ENCODE results near the gene C12orf57. TPM values are rescaled to one million over a fixed set of nuclear protein-coding genes. Genes with fewer than 3 reads are reported as not detected.

The C12orf57 gene
- total and polyA plus RNA-seq, 9 of the 15 experiments (the other 6 are each of a cell fraction or from before 2014, with no cell fraction given) = 26.7 to 191 (median 107) TPM

- no peak for TF ChIP-seq GATAD2B (IDR thresholded peaks at IDR 0.05; ENCODE audit: borderline replicate concordance)
- 0 out of 2 replicates have a peak, but pooled peaks have one; percentile 13 for TF ChIP-seq ZNF511 (CRISPR knock-in tag; IDR thresholded peaks at IDR 0.05)
- TF ChIP-seq ZNF395 (CRISPR knock-in tag; IDR thresholded peaks at IDR 0.05) = no peak; the same call in 1 of the 2 replicates
- TF ChIP-seq SAFB (IDR thresholded peaks at IDR 0.05; ENCODE audit: borderline replicate concordance, low read depth, low read length) = peak; percentile 71; the same call in 1 of the 2 replicates
- TF ChIP-seq ZNF232 (CRISPR knock-in tag; IDR thresholded peaks at IDR 0.05) = no peak
- TF ChIP-seq ZC3H8 (IDR thresholded peaks at IDR 0.05) = no peak
- TF ChIP-seq ZNF277 (CRISPR knock-in tag; IDR thresholded peaks at IDR 0.05; ENCODE audit: borderline replicate concordance) = no peak
- TF ChIP-seq FOXA3 (CRISPR knock-in tag; conservative IDR thresholded peaks at IDR 0.05 in 1 of 2, IDR thresholded peaks at IDR 0.05 in 1 of 2) = 0 out of 4 replicates have a peak, but pooled peaks of 1 of the 2 experiments have one; percentile 16
- no peak for TF ChIP-seq HDAC8 (tag; IDR thresholded peaks at IDR 0.05)
- TF ChIP-seq ASH1L (IDR thresholded peaks at IDR 0.05; ENCODE audit: borderline replicate concordance, low read depth, partially characterized antibody) = no peak
- TF ChIP-seq MCM5 (IDR thresholded peaks at IDR 0.05; ENCODE audit: low read depth) = no peak
- no peak for TF ChIP-seq ZNF785 (CRISPR knock-in tag; IDR thresholded peaks at IDR 0.05)
- TF ChIP-seq CEBPB (tag; IDR thresholded peaks at IDR 0.05) = no peak
- no peak; the same call in 1 of the 2 replicates for TF ChIP-seq TEAD4 (IDR thresholded peaks at IDR 0.05; ENCODE audit: low read length)
- no peak for TF ChIP-seq TEAD4 (CRISPR knock-in tag; IDR thresholded peaks at IDR 0.05; ENCODE audit: borderline replicate concordance)
- no peak for TF ChIP-seq ZC3H11A (IDR thresholded peaks at IDR 0.05; ENCODE audit: low read depth, low read length)
- TF ChIP-seq MAX (CRISPR knock-in tag; IDR thresholded peaks at IDR 0.05) = peak; percentile 65
- no peak for TF ChIP-seq MECOM (CRISPR knock-in tag; IDR thresholded peaks at IDR 0.05)
- no peak for TF ChIP-seq ZNF668 (CRISPR knock-in tag; IDR thresholded peaks at IDR 0.05)
- TF ChIP-seq CCAR2 (IDR thresholded peaks at IDR 0.05; ENCODE audit: low read depth, low read length) = no peak
- 0 out of 2 replicates have a peak, but pooled peaks have one; percentile 26 for TF ChIP-seq HNRNPL (IDR thresholded peaks at IDR 0.05; ENCODE audit: low read depth, low read length)
- no peak for TF ChIP-seq ZNF354B (CRISPR knock-in tag; IDR thresholded peaks at IDR 0.05)
- peak; percentile 76; the same call in 1 of the 2 replicates for TF ChIP-seq ZNF592 (IDR thresholded peaks at IDR 0.05)
These were observed 17.5 kb downstream of the C12orf57 start (continued) for GRCh38 chr12:6961278-6961694.
